Naive thymus-derived CD8-positive, alpha-beta T cell (primary cell): ENCODE results near the gene SYT7. TPM values are rescaled to one million over a fixed set of nuclear protein-coding genes. Genes with fewer than 3 reads are reported as not detected.

ENCODE experiments used
- ATAC-seq, 2 donors: fragments of 150-1000 bp; cut with Tn5 transposase in 1 of 2; sonication (Bioruptor Pico), chemical (Tn5 transposase) in 1 of 2; 1 replicate in 1 of 2; 2 replicates in 1 of 2; pipeline ENCODE4 v1.10.0; 2021; ENCODE audit warnings: mild to moderate bottlenecking in 2 of 2, moderate library complexity in 2 of 2
- POLR2A ChIA-PET: fragments of 350-600 bp; sonication (Branson Sonifier 250); formaldehyde crosslinking; loops from one replicate; lab custom pipeline; 2021; ENCODE audit warnings: antibody characterized with exemption; lab: Charles Lee
- DNase-seq, 10 donors: peaks; one replicate each; pipeline versions ENCODE4 v3.0.0 to v3.0.0-alpha.2; 2020 to 2022
- H3K27ac Mint-ChIP-seq, 10 donors: one replicate each; pipeline ENCODE4 v1.8.0; 2020 to 2022; ENCODE audit warnings: mild to moderate bottlenecking in 10 of 10, mixed read lengths in 10 of 10, moderate library complexity in 4 of 10, inconsistent platforms in 1 of 10
- H3K27me3 Mint-ChIP-seq, 5 donors: one replicate each; pipeline ENCODE4 v1.8.0; 2021 to 2022; ENCODE audit warnings: mixed read lengths in 5 of 5
- H3K36me3 Mint-ChIP-seq, 3 donors: one replicate each; pipeline ENCODE4 v1.8.0; 2020 to 2022; ENCODE audit warnings: mixed read lengths in 3 of 3, mild to moderate bottlenecking in 2 of 3, inconsistent platforms in 1 of 3
- H3K4me1 Mint-ChIP-seq, 4 donors: one replicate each; pipeline ENCODE4 v1.8.0; 2021 to 2022; ENCODE audit warnings: mixed read lengths in 4 of 4
- H3K4me3 Mint-ChIP-seq, 10 donors: one replicate each; pipeline ENCODE4 v1.8.0; 2020 to 2022; ENCODE audit warnings: mild to moderate bottlenecking in 10 of 10, mixed read lengths in 10 of 10, moderate library complexity in 6 of 10, inconsistent platforms in 1 of 10
- H3K9me3 Mint-ChIP-seq, 9 donors: one replicate each; pipeline ENCODE4 v1.8.0; 2020 to 2022; ENCODE audit warnings: mixed read lengths in 9 of 9, mild to moderate bottlenecking in 3 of 9, inconsistent platforms in 1 of 9, moderate library complexity in 1 of 9
- polyA plus RNA-seq, 3 donors: library from polyadenylated mRNA; unstranded; fragments of 300-500 nt; fragmentation: Illumina TruSeq; gene quantifications; one replicate each; pipeline ENCODE4 v1.2.3, GENCODE V29; 2021
- total RNA-seq, 8 experiments: library from RNA in 2 of 8; stranded (reverse) in 2 of 8; gene quantifications; one replicate each; pipeline ENCODE4 v1.2.3 and lab custom pipeline; 2021 to 2026

The SYT7 gene
- total and polyA plus RNA-seq, 5 experiments from 2014 or later, result 0.06 TPM; not detected in 4

GRCh38 chr11:61503135-61503770 is 77.6 kb downstream of the SYT7 start:
- no peaks in the 10 kb centered on the region for H3K36me3 Mint-ChIP-seq
- peaks cover 0 to 2% (median 0%) of the 10 kb centered on the region in 9 donors for H3K9me3 Mint-ChIP-seq
- H3K4me1 Mint-ChIP-seq, result peaks cover 4 to 8% (median 5%) of the 10 kb centered on the region in 4 donors
- H3K27me3 Mint-ChIP-seq, result peaks cover 17 to 35% (median 25%) of the 10 kb centered on the region in 5 donors
- no peak overlapping the region for H3K27ac Mint-ChIP-seq
- H3K4me3 Mint-ChIP-seq, result no peak overlapping the region
- no peak for ATAC-seq
- POLR2A ChIA-PET, result no interaction called here
- no peak for DNase-seq

GRCh38 chr11:61502522-61502921 is 78.4 kb downstream of the SYT7 start:
- H3K27ac Mint-ChIP-seq, result no peak overlapping the region
- ATAC-seq (no peak), DNase-seq (no peak)
- no peak overlapping the region for H3K4me3 Mint-ChIP-seq
- H3K4me1 Mint-ChIP-seq, result peaks cover 0 to under 1% (median 0%) of the 10 kb centered on the region in 4 donors
- no peaks in the 10 kb centered on the region for H3K9me3 Mint-ChIP-seq
- peaks cover 10 to 28% (median 17%) of the 10 kb centered on the region in 5 donors for H3K27me3 Mint-ChIP-seq
- POLR2A ChIA-PET, result no interaction called here
- no peaks in the 10 kb centered on the region for H3K36me3 Mint-ChIP-seq

- POLR2A ChIA-PET, result no interaction called here
- H3K9me3 Mint-ChIP-seq, result no peaks in the 10 kb centered on the region
- DNase-seq (no peak), ATAC-seq (no peak)
- peaks cover 0 to 5% (median 3%) of the 10 kb centered on the region in 5 donors for H3K27me3 Mint-ChIP-seq
- H3K4me3 Mint-ChIP-seq, result no peak overlapping the region
- no peaks in the 10 kb centered on the region for H3K36me3 Mint-ChIP-seq
- no peaks in the 10 kb centered on the region for H3K4me1 Mint-ChIP-seq
- no peak overlapping the region for H3K27ac Mint-ChIP-seq
Observed at GRCh38 chr11:61499816-61500491, 80.9 kb downstream of the SYT7 start.

GRCh38 chr11:61498767-61499341 is 82.0 kb downstream of the SYT7 start:
- Mint-ChIP-seq H3K36me3 (no peaks in the 10 kb centered on the region), H3K4me1 (no peaks in the 10 kb centered on the region), H3K9me3 (no peaks in the 10 kb centered on the region), H3K27ac (no peak overlapping the region), H3K4me3 (no peak overlapping the region), H3K27me3 (peaks cover 0 to 2% (median 0%) of the 10 kb centered on the region in 5 donors)
- DNase-seq (no peak), ATAC-seq (no peak)
- POLR2A ChIA-PET, result interaction anchor here (0.7 kb wide), 1 partner anchor 61 kb away, joined by 7 read pairs; no protein-coding TSS in a partner anchor

GRCh38 chr11:61497876-61498275 is 83.0 kb downstream of the SYT7 start:
- Mint-ChIP-seq H3K9me3 (no peaks in the 10 kb centered on the region), H3K27ac (no peak overlapping the region), H3K4me3 (no peak overlapping the region), H3K4me1 (no peaks in the 10 kb centered on the region), H3K27me3 (peaks cover 0 to 2% (median 0%) of the 10 kb centered on the region in 5 donors), H3K36me3 (no peaks in the 10 kb centered on the region)
- no peak for DNase-seq
- ATAC-seq, result no peak
- POLR2A ChIA-PET, result no interaction called here

GRCh38 chr11:61497473-61497872 is 83.4 kb downstream of the SYT7 start:
- Mint-ChIP-seq H3K4me3 (no peak overlapping the region), H3K9me3 (no peaks in the 10 kb centered on the region), H3K4me1 (no peaks in the 10 kb centered on the region), H3K27ac (no peak overlapping the region), H3K27me3 (peaks cover 0 to 2% (median 0%) of the 10 kb centered on the region in 5 donors), H3K36me3 (no peaks in the 10 kb centered on the region)
- ATAC-seq (no peak), DNase-seq (no peak)
- POLR2A ChIA-PET, result no interaction called here

- Mint-ChIP-seq H3K27me3 (peaks cover 0 to 4% (median 0%) of the 10 kb centered on the region in 5 donors), H3K36me3 (no peaks in the 10 kb centered on the region), H3K9me3 (no peaks in the 10 kb centered on the region), H3K4me3 (no peak overlapping the region), H3K27ac (no peak overlapping the region), H3K4me1 (peaks cover 0 to 2% (median 0%) of the 10 kb centered on the region in 4 donors)
- DNase-seq (no peak), ATAC-seq (no peak)
- POLR2A ChIA-PET, result no interaction called here
Observed at GRCh38 chr11:61496602-61497400, 84.1 kb downstream of the SYT7 start.

GRCh38 chr11:61495801-61496601 is 84.9 kb downstream of the SYT7 start:
- H3K9me3 Mint-ChIP-seq, result no peaks in the 10 kb centered on the region
- H3K4me1 Mint-ChIP-seq, result peaks cover 0 to 2% (median 0%) of the 10 kb centered on the region in 4 donors

GRCh38 chr11:61494381-61494961 is 86.4 kb downstream of the SYT7 start:
- DNase-seq (no peak), ATAC-seq (no peak)
- Mint-ChIP-seq H3K27me3 (peaks cover 0 to 4% (median 0%) of the 10 kb centered on the region in 5 donors), H3K4me3 (no peak overlapping the region), H3K4me1 (peaks cover 0 to 2% (median 0%) of the 10 kb centered on the region in 4 donors), H3K27ac (peak overlapping the region in 1 of 10 donors; percentile 28), H3K36me3 (no peaks in the 10 kb centered on the region), H3K9me3 (no peaks in the 10 kb centered on the region)
- POLR2A ChIA-PET, result no interaction called here

More at GRCh38 chr11:61495801-61496601, 84.9 kb downstream of the SYT7 start:
- POLR2A ChIA-PET, result no interaction called here
- Mint-ChIP-seq H3K27ac (no peak overlapping the region), H3K4me3 (no peak overlapping the region), H3K36me3 (no peaks in the 10 kb centered on the region), H3K27me3 (peaks cover 0 to 4% (median 0%) of the 10 kb centered on the region in 5 donors)
- no peak for DNase-seq
- ATAC-seq, result no peak

- H3K36me3 Mint-ChIP-seq, result peaks cover 0 to 8% (median 0%) of the 10 kb centered on the region in 3 donors
- no peak overlapping the region for H3K4me3 Mint-ChIP-seq
- H3K4me1 Mint-ChIP-seq, result peaks cover 0 to 2% (median 0%) of the 10 kb centered on the region in 4 donors
- no peak overlapping the region for H3K27ac Mint-ChIP-seq
- POLR2A ChIA-PET, result no interaction called here
- peaks cover 0 to 4% (median 0%) of the 10 kb centered on the region in 5 donors for H3K27me3 Mint-ChIP-seq
- no peaks in the 10 kb centered on the region for H3K9me3 Mint-ChIP-seq
- DNase-seq (no peak), ATAC-seq (no peak)
Observed at GRCh38 chr11:61491736-61492395, 89.0 kb downstream of the SYT7 start.
